Chondrocyte (in vitro differentiated cells): ENCODE measurements around the gene NPBWR2. TPM values are rescaled to one million over a fixed set of nuclear protein-coding genes. Genes with fewer than 3 reads are reported as not detected.
A peak's percentile ranks its signal among the peaks of the same experiment; 100 is the strongest.

Source experiments
- DNase-seq: peaks from one replicate; pipeline ENCODE4 v3.0.0; 2021; ENCODE audit warnings: mixed read lengths, low spot score
- H3K27ac Mint-ChIP-seq: one replicate; pipeline ENCODE4 v1.8.0; 2021; ENCODE audit warnings: mild to moderate bottlenecking, moderate library complexity, mixed read lengths; ENCODE audit not compliant: unreplicated experiment
- H3K27me3 Mint-ChIP-seq: 2 replicates; pipeline ENCODE4 v1.8.0; 2021; ENCODE audit warnings: low read depth, mixed read lengths
- H3K36me3 Mint-ChIP-seq: 2 replicates; pipeline ENCODE4 v1.8.0; 2021; ENCODE audit warnings: low read depth, mixed read lengths
- H3K4me1 Mint-ChIP-seq: 2 replicates; pipeline ENCODE4 v1.8.0; 2021; ENCODE audit warnings: low read depth, mild to moderate bottlenecking, mixed read lengths
- H3K4me3 Mint-ChIP-seq: one replicate; pipeline ENCODE4 v1.8.0; 2021; ENCODE audit warnings: mild to moderate bottlenecking, moderate library complexity, mixed read lengths; ENCODE audit not compliant: unreplicated experiment
- H3K9me3 Mint-ChIP-seq: 2 replicates; pipeline ENCODE4 v1.8.0; 2021; ENCODE audit warnings: low read depth, mixed read lengths
- total RNA-seq: library from RNA; stranded (reverse); gene quantifications from 3 replicates; pipeline ENCODE4 v1.2.1, GENCODE V29; 2021
- TF ChIP-seq, protein P1 (sequence below): fragments of 200-600 bp; sonication (generic); IDR thresholded peaks from 2 replicates; pipeline ENCODE4 v1.5.0; 2021; ENCODE audit warnings: antibody characterized with exemption, mild to moderate bottlenecking, moderate library complexity

Gene NPBWR2
- total RNA-seq, 1 donor from 2014 or later: not detected

DNA sequence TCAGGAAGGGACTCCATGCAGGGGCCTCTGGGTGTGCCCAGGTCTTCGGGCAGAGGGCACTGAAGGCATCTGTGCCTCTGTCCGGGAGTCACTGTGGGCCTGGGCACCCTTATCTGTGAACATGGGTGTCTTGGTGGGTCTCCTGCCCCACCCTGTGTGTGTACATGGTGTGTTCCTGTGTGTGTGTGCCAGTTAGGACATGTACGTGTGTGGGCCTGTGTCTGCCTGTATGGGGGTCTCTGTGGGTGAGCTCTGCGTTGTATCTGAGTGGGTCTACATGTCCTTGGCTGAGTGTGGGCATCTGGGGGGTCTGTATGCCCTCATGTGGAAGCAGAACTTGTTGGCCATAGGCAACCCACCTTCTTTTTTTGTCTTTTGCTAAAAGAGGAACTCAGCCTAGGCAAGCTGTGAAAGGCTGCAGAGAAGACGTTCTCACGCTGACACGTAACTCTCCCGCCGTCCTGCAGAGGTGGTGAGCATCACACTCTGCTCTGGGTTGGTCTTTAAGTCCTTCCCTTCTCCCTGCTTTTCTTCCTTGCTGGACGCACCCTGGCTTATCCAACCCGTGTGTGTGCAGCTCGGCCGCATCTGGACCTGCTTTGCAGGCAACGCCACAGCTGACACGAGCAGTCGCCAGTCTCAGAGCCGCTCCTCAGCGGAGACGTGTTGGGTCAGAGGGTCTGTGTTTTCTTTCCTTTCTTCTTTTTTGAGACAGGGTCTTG lies 532 bp upstream of the NPBWR2 start:
- Mint-ChIP-seq H3K4me3 (no peak overlapping the region), H3K9me3 (no peaks in the 10 kb centered on the region), H3K27me3 (peaks cover 19% of the 10 kb centered on the region), H3K27ac (no peak overlapping the region), H3K36me3 (no peaks in the 10 kb centered on the region), H3K4me1 (no peaks in the 10 kb centered on the region)
- TF ChIP-seq, protein P1, sequence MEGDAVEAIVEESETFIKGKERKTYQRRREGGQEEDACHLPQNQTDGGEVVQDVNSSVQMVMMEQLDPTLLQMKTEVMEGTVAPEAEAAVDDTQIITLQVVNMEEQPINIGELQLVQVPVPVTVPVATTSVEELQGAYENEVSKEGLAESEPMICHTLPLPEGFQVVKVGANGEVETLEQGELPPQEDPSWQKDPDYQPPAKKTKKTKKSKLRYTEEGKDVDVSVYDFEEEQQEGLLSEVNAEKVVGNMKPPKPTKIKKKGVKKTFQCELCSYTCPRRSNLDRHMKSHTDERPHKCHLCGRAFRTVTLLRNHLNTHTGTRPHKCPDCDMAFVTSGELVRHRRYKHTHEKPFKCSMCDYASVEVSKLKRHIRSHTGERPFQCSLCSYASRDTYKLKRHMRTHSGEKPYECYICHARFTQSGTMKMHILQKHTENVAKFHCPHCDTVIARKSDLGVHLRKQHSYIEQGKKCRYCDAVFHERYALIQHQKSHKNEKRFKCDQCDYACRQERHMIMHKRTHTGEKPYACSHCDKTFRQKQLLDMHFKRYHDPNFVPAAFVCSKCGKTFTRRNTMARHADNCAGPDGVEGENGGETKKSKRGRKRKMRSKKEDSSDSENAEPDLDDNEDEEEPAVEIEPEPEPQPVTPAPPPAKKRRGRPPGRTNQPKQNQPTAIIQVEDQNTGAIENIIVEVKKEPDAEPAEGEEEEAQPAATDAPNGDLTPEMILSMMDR: no peak
- peak; percentile 84 for DNase-seq

DNA sequence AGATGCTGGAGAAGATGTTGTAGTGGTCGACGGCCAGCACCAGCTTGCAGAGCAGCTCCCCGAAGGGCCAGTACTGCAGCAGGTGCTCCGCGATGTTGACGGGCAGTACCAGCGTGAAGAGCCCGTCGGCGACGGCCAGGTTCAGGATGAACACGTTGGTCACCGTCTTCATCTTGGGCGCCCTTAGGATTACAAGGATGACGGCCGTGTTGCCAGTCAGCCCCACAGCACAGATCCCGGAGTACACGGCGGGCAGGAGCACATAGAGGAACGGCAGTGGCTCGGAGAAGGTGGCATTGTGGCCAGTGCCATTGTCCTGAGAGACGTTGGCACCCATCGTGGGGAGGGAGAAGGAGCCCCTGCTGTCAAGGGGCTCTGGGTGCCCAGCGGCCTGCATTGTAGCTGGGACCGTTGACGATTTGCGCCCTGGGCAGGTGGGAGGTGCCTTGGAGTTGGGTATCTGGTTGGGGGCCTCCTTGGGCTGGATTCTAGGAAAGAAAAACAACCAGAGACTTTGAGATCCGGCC lies 867 bp downstream of the NPBWR2 start:
- H3K36me3 Mint-ChIP-seq: no peaks in the 10 kb centered on the region
- H3K4me3 Mint-ChIP-seq: no peak overlapping the region
- H3K4me1 Mint-ChIP-seq: peaks cover 3% of the 10 kb centered on the region
- TF ChIP-seq, protein P1: no peak
- peak; percentile 91 for DNase-seq
- H3K27me3 Mint-ChIP-seq: peaks cover 23% of the 10 kb centered on the region
- H3K27ac Mint-ChIP-seq: no peak overlapping the region
- no peaks in the 10 kb centered on the region for H3K9me3 Mint-ChIP-seq

DNA sequence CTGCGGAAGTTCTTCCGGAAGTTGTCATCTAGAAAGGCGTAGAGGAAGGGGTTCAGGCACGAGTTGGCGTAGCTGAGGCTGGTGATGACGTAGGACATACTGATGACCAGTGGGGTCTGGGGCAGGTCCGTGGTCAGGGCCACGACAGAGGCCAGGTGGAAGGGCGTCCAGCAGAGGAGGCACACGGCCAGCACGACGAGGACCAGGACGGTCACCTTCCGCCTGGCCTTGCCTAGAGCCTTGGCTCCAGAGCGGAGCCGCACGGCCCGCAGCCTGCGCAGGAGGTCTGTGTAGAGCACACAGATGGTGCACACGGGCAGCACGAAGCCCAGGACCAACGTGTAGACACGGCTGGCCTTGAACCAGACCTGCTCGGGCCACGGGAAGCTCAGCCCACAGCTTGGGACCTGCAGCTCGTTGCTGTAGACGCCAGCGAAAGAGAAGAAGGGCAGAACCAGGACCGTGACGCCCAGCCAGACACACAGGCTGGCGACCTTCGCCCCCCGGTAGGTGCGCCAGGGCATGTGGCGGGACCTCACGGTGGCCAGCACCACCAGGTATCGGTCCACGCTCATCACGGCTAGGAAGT lies 1.4 kb downstream of the NPBWR2 start:
- no peaks in the 10 kb centered on the region for H3K9me3 Mint-ChIP-seq
- no peak overlapping the region for H3K4me3 Mint-ChIP-seq
- H3K27ac Mint-ChIP-seq: no peak overlapping the region
- DNase-seq: no peak
- H3K36me3 Mint-ChIP-seq: no peaks in the 10 kb centered on the region
- H3K27me3 Mint-ChIP-seq: peaks cover 29% of the 10 kb centered on the region
- peaks cover 3% of the 10 kb centered on the region for H3K4me1 Mint-ChIP-seq
- TF ChIP-seq, protein P1: no peak

- Mint-ChIP-seq H3K27ac (no peak overlapping the region), H3K27me3 (peaks cover 32% of the 10 kb centered on the region), H3K4me3 (no peak overlapping the region), H3K36me3 (no peaks in the 10 kb centered on the region), H3K4me1 (peaks cover 3% of the 10 kb centered on the region), H3K9me3 (no peaks in the 10 kb centered on the region)
- TF ChIP-seq, protein P1: no peak
- DNase-seq: peak; percentile 84
Measured at GRCh38 chr20:64104667-64105451, 2.5 kb downstream of the NPBWR2 start.
